ENCODE results near the gene ROR1. TPM values are rescaled to one million over a fixed set of nuclear protein-coding genes. Genes with fewer than 3 reads are reported as not detected.

ROR1 gene
- total RNA-seq, 1 experiment from 2014 or later: 37.2 TPM

DNA sequence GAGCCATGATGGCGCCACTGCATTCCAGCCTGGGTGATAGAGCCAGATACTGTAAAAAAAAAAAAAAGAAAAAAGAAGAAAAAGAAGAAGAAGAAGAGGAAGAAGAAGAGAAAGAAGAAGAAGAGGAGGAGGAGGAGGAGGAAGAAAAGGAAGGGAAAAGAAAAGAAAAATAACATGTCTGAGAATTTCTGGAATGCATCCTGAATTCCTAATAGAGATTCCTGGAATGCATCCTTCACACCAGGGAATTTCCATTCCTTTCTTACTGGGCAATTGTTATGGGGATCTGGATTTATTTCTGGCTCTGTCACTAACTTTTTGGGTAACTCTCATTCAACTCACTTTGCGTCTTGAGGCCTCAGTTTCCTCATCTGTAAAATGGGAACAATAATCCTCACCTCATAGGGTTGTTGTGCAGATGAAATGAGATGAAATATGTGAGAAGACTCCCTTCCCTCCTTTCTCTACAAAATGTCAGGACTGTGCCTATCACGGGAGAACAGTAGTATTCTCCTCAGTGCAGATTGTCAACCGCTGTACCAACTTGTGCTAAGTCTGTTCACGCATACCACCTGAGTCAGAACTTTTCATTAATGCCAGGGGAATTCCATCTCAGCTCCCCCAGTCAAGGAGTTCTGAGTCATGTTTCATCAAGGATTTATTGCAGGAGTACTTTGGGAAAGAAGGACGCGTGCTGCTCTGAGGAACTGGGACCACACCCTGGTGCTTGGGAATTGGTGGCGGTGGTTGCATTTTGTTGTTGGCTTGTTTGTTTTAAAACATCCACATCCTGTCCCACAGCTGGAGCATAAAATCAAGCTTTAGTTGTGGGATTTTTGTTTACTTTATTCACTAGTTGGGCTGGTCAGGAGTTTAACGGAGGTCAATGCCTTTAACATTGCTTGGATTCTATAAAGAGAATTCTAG, 42.4 kb upstream of the ROR1 start:
- H3K27me3 Mint-ChIP-seq (ENCODE audit: insufficient read depth, unreplicated experiment): no peaks in the 10 kb centered on the region
- H3K27ac Mint-ChIP-seq (ENCODE audit: unreplicated experiment): peak overlapping the region; percentile 75
- intact Hi-C loops (cut with micrococcal nuclease; ENCODE audit: unreplicated experiment): no loop called here

DNA sequence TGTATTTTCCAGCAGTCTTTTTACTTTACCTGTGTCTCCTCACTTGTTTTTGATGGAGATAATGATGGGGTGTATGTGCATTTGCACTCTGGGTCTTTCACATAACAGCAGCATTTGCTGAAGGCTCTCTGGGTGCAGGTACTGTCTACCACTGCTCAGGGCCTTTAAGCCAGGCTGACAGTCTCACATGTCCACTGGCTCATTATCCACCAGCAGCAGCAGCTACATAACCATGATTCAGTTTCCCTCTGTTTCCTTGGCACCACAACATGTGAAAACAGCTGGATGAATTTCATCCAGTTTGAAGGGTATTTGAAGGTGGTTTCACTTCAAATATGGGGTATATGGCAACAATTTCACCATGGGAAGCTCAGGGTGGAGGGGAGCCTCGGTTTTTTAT, 41.2 kb upstream of the ROR1 start:
- H3K36me3 ChIP-seq (ENCODE audit: control insufficient read depth, insufficient read depth, low read length): no peaks in the 10 kb centered on the region
- ChIA-PET POLR2A (no interaction called here), CTCF (no interaction called here)
- Mint-ChIP-seq H3K4me1 (ENCODE audit: low read depth, unreplicated experiment) (peaks cover 14% of the 10 kb centered on the region), H3K27me3 (ENCODE audit: insufficient read depth, unreplicated experiment) (no peaks in the 10 kb centered on the region), H3K27ac (ENCODE audit: unreplicated experiment) (no peak overlapping the region), H3K36me3 (ENCODE audit: insufficient read depth, unreplicated experiment) (no peaks in the 10 kb centered on the region), H3K4me3 (ENCODE audit: unreplicated experiment) (no peak overlapping the region), H3K9me3 (ENCODE audit: unreplicated experiment) (peaks cover 17% of the 10 kb centered on the region)
- TF ChIP-seq, protein P1, sequence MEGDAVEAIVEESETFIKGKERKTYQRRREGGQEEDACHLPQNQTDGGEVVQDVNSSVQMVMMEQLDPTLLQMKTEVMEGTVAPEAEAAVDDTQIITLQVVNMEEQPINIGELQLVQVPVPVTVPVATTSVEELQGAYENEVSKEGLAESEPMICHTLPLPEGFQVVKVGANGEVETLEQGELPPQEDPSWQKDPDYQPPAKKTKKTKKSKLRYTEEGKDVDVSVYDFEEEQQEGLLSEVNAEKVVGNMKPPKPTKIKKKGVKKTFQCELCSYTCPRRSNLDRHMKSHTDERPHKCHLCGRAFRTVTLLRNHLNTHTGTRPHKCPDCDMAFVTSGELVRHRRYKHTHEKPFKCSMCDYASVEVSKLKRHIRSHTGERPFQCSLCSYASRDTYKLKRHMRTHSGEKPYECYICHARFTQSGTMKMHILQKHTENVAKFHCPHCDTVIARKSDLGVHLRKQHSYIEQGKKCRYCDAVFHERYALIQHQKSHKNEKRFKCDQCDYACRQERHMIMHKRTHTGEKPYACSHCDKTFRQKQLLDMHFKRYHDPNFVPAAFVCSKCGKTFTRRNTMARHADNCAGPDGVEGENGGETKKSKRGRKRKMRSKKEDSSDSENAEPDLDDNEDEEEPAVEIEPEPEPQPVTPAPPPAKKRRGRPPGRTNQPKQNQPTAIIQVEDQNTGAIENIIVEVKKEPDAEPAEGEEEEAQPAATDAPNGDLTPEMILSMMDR (IDR thresholded peaks at IDR 0.05; ENCODE audit: insufficient read depth in 1 of 2, low read depth in 1 of 2, low read length in 1 of 2, severe bottlenecking in 1 of 2, unreplicated experiment in 1 of 2): no peak
- no peak for DNase-seq
- intact Hi-C loops (cut with micrococcal nuclease; ENCODE audit: unreplicated experiment): no loop called here
- peaks cover 8% of the 10 kb centered on the region; the same call in 1 of the 2 replicates for H3K4me1 ChIP-seq
- BruUV-seq (replicated peaks): no TSS peak
- no peak overlapping the region for H3K4me3 ChIP-seq (ENCODE audit: low read depth, low read length)
- no peaks in the 10 kb centered on the region for H3K9me3 ChIP-seq
- no peaks in the 10 kb centered on the region for H3K27me3 ChIP-seq (replicated peaks; ENCODE audit: control insufficient read depth, insufficient read depth, low read length)

More for the DNA sequence above, 42.4 kb upstream of the ROR1 start:
- DNase-seq: no peak
- Histone ChIP-seq H3K9me3 (no peaks in the 10 kb centered on the region; the same call in 1 of the 2 replicates), H3K4me3 (ENCODE audit: low read depth, low read length) (no peak overlapping the region), H3K4me1 (peaks cover 8% of the 10 kb centered on the region; the same call in 1 of the 2 replicates), H3K27me3 (replicated peaks; ENCODE audit: control insufficient read depth, insufficient read depth, low read length) (no peaks in the 10 kb centered on the region), H3K36me3 (ENCODE audit: control insufficient read depth, insufficient read depth, low read length) (no peaks in the 10 kb centered on the region)
- TF ChIP-seq, protein P1 (IDR thresholded peaks at IDR 0.05; ENCODE audit: insufficient read depth in 1 of 2, low read depth in 1 of 2, low read length in 1 of 2, severe bottlenecking in 1 of 2, unreplicated experiment in 1 of 2): no peak
- Mint-ChIP-seq H3K4me1 (ENCODE audit: low read depth, unreplicated experiment) (peaks cover 14% of the 10 kb centered on the region), H3K4me3 (ENCODE audit: unreplicated experiment) (no peak overlapping the region), H3K36me3 (ENCODE audit: insufficient read depth, unreplicated experiment) (peaks cover 6% of the 10 kb centered on the region), H3K9me3 (ENCODE audit: unreplicated experiment) (peaks cover 4% of the 10 kb centered on the region)
- BruUV-seq (replicated peaks): no TSS peak
- POLR2A ChIA-PET: no interaction called here
- CTCF ChIA-PET: interaction anchor here (1.0 kb wide), 1 partner anchor 39 kb away, joined by 3 read pairs; no protein-coding TSS in a partner anchor

DNA sequence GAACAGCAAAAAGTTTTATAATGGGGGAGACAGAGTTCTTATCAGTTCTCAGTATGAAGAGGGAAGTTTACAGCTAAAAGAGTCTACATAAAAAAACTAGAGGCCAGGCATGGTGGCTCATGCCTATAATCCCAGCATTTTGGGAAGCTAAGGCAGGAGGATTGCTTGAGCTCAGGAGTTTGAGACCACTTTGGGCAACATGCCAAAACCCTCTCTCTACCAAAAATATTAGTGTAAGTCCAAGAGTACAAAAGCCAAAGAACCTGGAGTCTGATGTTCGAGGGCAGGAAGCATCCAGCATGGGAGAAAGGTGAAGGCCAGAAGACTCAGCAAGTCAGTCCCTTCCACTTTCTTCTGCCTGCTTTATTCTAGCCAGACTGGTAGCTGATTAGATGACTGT, 35.0 kb upstream of the ROR1 start:
- TF ChIP-seq, protein P1 (IDR thresholded peaks at IDR 0.05; ENCODE audit: insufficient read depth in 1 of 2, low read depth in 1 of 2, low read length in 1 of 2, severe bottlenecking in 1 of 2, unreplicated experiment in 1 of 2): no peak
- intact Hi-C loops (cut with micrococcal nuclease; ENCODE audit: unreplicated experiment): no loop called here
- H3K27me3 ChIP-seq (replicated peaks; ENCODE audit: control insufficient read depth, insufficient read depth, low read length): no peaks in the 10 kb centered on the region
- H3K27me3 Mint-ChIP-seq (ENCODE audit: insufficient read depth, unreplicated experiment): no peaks in the 10 kb centered on the region
- H3K4me1 Mint-ChIP-seq (ENCODE audit: low read depth, unreplicated experiment): peaks cover 6% of the 10 kb centered on the region
- ChIA-PET POLR2A (interaction anchor here (0.6 kb wide), 1 partner anchor 145 kb away, joined by 4 read pairs; the partner anchor contains the start of gene PGM1), CTCF (no interaction called here)
- BruUV-seq (replicated peaks): no TSS peak
- no peak for DNase-seq
- H3K9me3 ChIP-seq: no peaks in the 10 kb centered on the region
- H3K4me3 Mint-ChIP-seq (ENCODE audit: unreplicated experiment): no peak overlapping the region
- no peaks in the 10 kb centered on the region for H3K36me3 Mint-ChIP-seq (ENCODE audit: insufficient read depth, unreplicated experiment)
- peaks cover 18% of the 10 kb centered on the region for H3K9me3 Mint-ChIP-seq (ENCODE audit: unreplicated experiment)
- no peaks in the 10 kb centered on the region for H3K36me3 ChIP-seq (ENCODE audit: control insufficient read depth, insufficient read depth, low read length)
- H3K4me3 ChIP-seq (ENCODE audit: low read depth, low read length): no peak overlapping the region
- no peak overlapping the region for H3K27ac Mint-ChIP-seq (ENCODE audit: unreplicated experiment)
- no peaks in the 10 kb centered on the region for H3K4me1 ChIP-seq

Measured in Caco-2 (cell line).